ENCODE results near the gene OBI1. TPM values are rescaled to one million over a fixed set of nuclear protein-coding genes. Genes with fewer than 3 reads are reported as not detected.
A peak's percentile ranks its signal among the peaks of the same experiment; 100 is the strongest.

Gene OBI1
- total and polyA plus RNA-seq, 4 donors, result 2.7 to 16.5 (median 6.6) TPM

- no peak for TF ChIP-seq CTCF (IDR thresholded peaks at IDR 0.05; ENCODE audit: control extremely low read depth, extremely low read depth)
- WGBS, 2 donors, result 6 to 10% methylated on average over 6 of the region's 6 CpGs
These were observed 59.2 kb downstream of the OBI1 start for GRCh38 chr13:78599645-78600279.

DNA sequence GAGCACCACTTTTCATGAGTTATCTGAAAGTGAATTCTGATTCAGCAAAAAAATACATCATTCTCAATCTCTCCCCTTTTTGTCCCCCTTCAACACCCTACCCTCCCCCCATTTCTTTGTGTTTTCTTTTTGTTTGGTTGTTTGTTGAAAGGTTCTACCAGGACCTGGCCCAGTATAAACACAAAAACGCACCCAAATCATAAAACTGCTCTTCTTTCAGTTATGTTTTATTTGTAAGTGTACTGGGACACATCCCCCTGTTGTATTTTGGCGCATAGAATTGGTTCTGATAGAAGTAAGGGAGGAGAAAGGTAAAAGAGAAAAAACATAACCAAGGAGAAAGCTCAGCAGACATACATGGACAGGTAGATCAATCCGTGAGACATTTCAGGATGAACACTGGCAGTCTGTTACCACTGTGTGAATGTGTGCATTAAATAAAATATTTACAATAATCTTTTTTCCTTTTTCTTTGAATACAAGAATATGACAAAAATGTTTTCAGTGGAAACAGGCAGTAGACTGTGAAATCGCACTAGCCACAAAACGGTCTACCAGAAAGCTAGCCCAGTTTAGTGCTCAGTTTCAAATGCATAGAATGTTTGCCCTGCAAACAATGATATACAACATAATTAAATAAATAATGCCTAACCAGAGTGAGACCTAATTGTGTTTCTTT lies 59.9 kb downstream of the OBI1 start:
- Histone ChIP-seq H3K27ac (ENCODE audit: low read depth in 1 of 2, low read length in 1 of 2) (no peak overlapping the region), H3K27me3 (ENCODE audit: control insufficient read depth in 3 of 3, insufficient read depth in 3 of 3, low read length in 2 of 3) (peaks cover 24 to 92% (median 88%) of the 10 kb centered on the region in 3 donors), H3K9ac (ENCODE audit: insufficient read depth in 1 of 2, low read length in 2 of 2) (no peak overlapping the region), H3K9me3 (ENCODE audit: control insufficient read depth in 4 of 4, insufficient read depth in 3 of 4, low read length in 3 of 4) (peaks cover 0 to 10% (median 0%) of the 10 kb centered on the region in 4 donors), H3K4me1 (ENCODE audit: control insufficient read depth in 5 of 5, insufficient read depth in 5 of 5, low read length in 5 of 5) (peaks cover 0 to 36% (median 7%) of the 10 kb centered on the region in 5 donors), H3K4me3 (no peak overlapping the region), H3K36me3 (ENCODE audit: control insufficient read depth in 4 of 4, insufficient read depth in 4 of 4, low read length in 4 of 4) (no peaks in the 10 kb centered on the region)
- no peak for ATAC-seq (ENCODE audit: insufficient read depth, low FRiP score)
- WGBS, 2 donors, result 5 to 12% methylated on average over 5 of the region's 5 CpGs
- DNase-seq, result peak in 1 of 3 donors; percentile 47
- no peak for TF ChIP-seq CTCF (IDR thresholded peaks at IDR 0.05; ENCODE audit: control extremely low read depth, extremely low read depth)

More at GRCh38 chr13:78599645-78600279, 59.2 kb downstream of the OBI1 start:
- H3K27ac ChIP-seq (ENCODE audit: low read depth in 1 of 2, low read length in 1 of 2), result no peak overlapping the region
- peaks cover 0 to 36% (median 7%) of the 10 kb centered on the region in 5 donors for H3K4me1 ChIP-seq (ENCODE audit: control insufficient read depth in 5 of 5, insufficient read depth in 5 of 5, low read length in 5 of 5)
- H3K9ac ChIP-seq (ENCODE audit: insufficient read depth in 1 of 2, low read length in 2 of 2), result no peak overlapping the region
- peaks cover 24 to 92% (median 88%) of the 10 kb centered on the region in 3 donors for H3K27me3 ChIP-seq (ENCODE audit: control insufficient read depth in 3 of 3, insufficient read depth in 3 of 3, low read length in 2 of 3)
- H3K4me3 ChIP-seq, result no peak overlapping the region
- peaks cover 0 to 10% (median 0%) of the 10 kb centered on the region in 4 donors for H3K9me3 ChIP-seq (ENCODE audit: control insufficient read depth in 4 of 4, insufficient read depth in 3 of 4, low read length in 3 of 4)
- H3K36me3 ChIP-seq (ENCODE audit: control insufficient read depth in 4 of 4, insufficient read depth in 4 of 4, low read length in 4 of 4), result no peaks in the 10 kb centered on the region
- DNase-seq (peak in 1 of 3 donors; percentile 43), ATAC-seq (ENCODE audit: insufficient read depth, low FRiP score) (no peak)

- Histone ChIP-seq H3K36me3 (ENCODE audit: control insufficient read depth in 4 of 4, insufficient read depth in 4 of 4, low read length in 4 of 4) (no peaks in the 10 kb centered on the region), H3K4me1 (ENCODE audit: control insufficient read depth in 5 of 5, insufficient read depth in 5 of 5, low read length in 5 of 5) (peaks cover 0 to 32% (median under 1%) of the 10 kb centered on the region in 5 donors), H3K27me3 (ENCODE audit: control insufficient read depth in 3 of 3, insufficient read depth in 3 of 3, low read length in 2 of 3) (peaks cover 23 to 92% (median 90%) of the 10 kb centered on the region in 3 donors), H3K9me3 (ENCODE audit: control insufficient read depth in 4 of 4, insufficient read depth in 3 of 4, low read length in 3 of 4) (peaks cover 0 to 10% (median 0%) of the 10 kb centered on the region in 4 donors), H3K9ac (ENCODE audit: insufficient read depth in 1 of 2, low read length in 2 of 2) (no peak overlapping the region), H3K4me3 (no peak overlapping the region), H3K27ac (ENCODE audit: low read depth in 1 of 2, low read length in 1 of 2) (no peak overlapping the region)
- 10 to 14% methylated on average over 3 of the region's 3 CpGs for WGBS, 2 donors
- DNase-seq (peak in 1 of 3 donors; percentile 55), ATAC-seq (ENCODE audit: insufficient read depth, low FRiP score) (no peak)
- TF ChIP-seq CTCF (IDR thresholded peaks at IDR 0.05; ENCODE audit: control extremely low read depth, extremely low read depth), result no peak
These were observed 60.7 kb downstream of the OBI1 start for GRCh38 chr13:78598116-78598781.
